DMS153 treated with DMSO at 0.1 percent for 48 hours (cell line): ENCODE results near the gene SUMO4.

Experiments used
- DNase-seq: peaks from one replicate; lab custom pipeline; 2025; ENCODE audit not compliant: unreplicated experiment; lab: John Stamatoyannopoulos, UW

The SUMO4 gene

GRCh38 chr6:149400050-149400449 lies at the start of gene SUMO4:
Gene SUMO4 (plus strand): TSS chr6:149400262. CDS start chr6:149400392, 130 bp downstream.
- DNase-seq: no peak

DNA sequence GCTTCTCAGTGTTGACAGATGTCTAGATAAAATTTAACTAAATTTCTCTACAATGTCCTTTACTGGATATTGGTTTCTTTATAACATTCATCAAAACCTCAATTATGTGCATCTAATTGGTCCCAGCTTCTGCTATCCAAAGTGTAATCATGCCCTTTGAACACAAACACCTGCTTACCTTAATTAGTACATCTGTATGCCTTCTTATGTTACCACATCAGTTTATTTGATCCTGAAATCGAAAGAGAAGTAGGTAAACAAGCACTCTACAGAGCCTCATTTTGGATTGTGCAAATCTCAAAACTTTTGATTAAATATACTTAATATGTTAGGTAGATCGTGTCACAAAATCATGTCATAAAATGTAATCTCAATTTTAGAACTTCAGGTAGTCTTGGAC lies 46.1 kb upstream of the SUMO4 start:
- no peak for DNase-seq

- no peak for DNase-seq
Measured at GRCh38 chr6:149356081-149356750, 43.8 kb upstream of the SUMO4 start.

- no peak for DNase-seq
Measured at GRCh38 chr6:149357726-149358538, 42.1 kb upstream of the SUMO4 start.

GRCh38 chr6:149359440-149359839 lies 40.6 kb upstream of the SUMO4 start:
- no peak for DNase-seq

GRCh38 chr6:149360536-149360935 lies 39.5 kb upstream of the SUMO4 start:
- no peak for DNase-seq

DNA sequence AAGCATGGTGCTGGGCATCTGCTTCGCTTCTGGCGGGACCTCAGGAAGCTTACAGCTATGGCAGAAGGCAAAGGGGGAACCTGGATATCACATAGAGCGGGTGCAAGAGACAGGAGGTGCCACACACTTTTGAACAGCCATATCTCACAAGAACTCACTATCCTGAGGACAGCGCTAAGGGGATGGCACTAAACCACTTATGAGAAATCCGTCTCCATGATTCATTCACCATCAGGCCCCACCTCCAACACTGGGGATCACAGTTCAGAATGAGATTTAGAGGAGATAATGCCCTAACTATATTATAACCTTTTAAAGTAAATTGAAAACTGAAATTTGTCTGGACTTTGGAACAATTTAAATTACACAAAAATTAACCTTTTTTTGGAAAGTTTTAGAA lies 37.8 kb upstream of the SUMO4 start:
- no peak for DNase-seq

GRCh38 chr6:149363154-149363553 lies 36.9 kb upstream of the SUMO4 start:
- no peak for DNase-seq

GRCh38 chr6:149364557-149364956 lies 35.5 kb upstream of the SUMO4 start:
- no peak for DNase-seq

- DNase-seq: no peak
Measured at GRCh38 chr6:149365197-149365596, 34.9 kb upstream of the SUMO4 start.

DNA sequence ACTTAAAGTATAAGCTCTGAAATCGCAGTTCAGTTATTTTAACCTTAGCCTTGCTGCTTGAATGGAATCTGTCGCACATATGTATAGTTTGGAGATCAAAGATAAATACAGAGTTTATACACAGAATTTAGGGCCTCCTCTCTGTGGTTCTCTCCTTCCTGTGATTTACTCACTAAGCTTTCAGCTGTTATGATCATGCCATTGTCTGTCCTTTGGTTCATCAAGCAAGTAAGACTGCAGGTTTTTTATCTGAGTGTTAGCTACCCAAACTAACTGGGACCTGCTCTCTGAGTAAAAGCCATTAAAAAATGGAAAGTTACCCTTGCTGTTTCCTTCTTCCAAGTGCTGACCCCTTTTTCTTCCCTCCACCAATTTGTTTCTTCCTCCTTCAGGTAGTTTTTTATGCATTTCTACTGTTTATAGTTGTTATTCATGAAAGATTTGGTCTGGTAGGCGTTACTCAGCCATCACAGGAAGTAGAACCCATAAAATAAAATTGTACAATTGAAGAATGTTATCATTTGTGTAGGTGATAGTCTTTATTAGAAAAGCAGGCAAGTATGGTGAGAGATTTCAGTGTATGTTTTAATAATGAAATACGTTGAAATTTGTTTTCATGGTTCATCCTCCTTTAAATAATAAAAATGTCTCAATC lies 33.7 kb upstream of the SUMO4 start:
- no peak for DNase-seq

DNA sequence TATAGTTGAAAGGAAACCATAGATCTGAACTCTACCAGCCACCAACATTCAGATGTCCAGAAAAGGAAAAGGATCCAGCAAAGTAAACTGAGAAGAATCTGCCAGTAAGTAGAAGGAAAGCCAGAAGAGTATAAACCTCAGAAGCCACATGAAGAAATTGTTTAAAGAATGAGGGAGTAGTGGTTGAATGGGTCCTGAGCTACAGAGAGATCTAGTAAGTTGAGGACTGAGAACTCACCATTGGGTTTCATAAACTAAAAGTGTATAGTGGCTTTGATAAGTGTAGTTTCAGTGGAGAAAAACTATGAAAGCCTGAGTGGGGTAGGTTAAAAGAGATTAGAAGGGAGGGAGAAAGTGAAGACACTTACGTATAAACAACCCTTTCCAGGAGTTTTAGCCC lies 32.0 kb upstream of the SUMO4 start:
- DNase-seq: no peak

GRCh38 chr6:149371154-149371553 lies 28.9 kb upstream of the SUMO4 start:
- no peak for DNase-seq

- DNase-seq: no peak
Measured at GRCh38 chr6:149372062-149372461, 28.0 kb upstream of the SUMO4 start.

DNA sequence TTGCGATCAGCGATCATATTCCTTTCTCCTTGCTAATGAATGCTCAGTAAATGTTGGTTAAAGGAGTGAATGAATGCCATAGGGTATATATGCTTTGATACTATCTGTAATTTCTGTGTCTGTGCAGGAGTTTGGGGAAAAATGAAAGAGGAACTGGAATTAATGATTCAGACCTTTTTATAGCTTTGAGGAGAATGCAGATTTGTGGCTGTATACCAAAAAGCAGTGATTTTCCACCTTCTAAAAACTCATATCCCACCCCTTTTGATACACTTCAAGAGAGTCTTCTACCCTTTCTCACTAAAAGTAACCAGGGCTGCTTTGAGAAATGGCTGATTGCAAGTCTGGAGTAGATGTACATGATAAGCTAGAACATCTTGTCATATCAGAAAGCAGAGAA lies 26.6 kb upstream of the SUMO4 start:
- no peak for DNase-seq

- DNase-seq: no peak
Measured at GRCh38 chr6:149379977-149380376, 20.1 kb upstream of the SUMO4 start.

- DNase-seq: no peak
Measured at GRCh38 chr6:149380523-149380922, 19.5 kb upstream of the SUMO4 start.

- no peak for DNase-seq
Measured at GRCh38 chr6:149383371-149383770, 16.7 kb upstream of the SUMO4 start.

DNA sequence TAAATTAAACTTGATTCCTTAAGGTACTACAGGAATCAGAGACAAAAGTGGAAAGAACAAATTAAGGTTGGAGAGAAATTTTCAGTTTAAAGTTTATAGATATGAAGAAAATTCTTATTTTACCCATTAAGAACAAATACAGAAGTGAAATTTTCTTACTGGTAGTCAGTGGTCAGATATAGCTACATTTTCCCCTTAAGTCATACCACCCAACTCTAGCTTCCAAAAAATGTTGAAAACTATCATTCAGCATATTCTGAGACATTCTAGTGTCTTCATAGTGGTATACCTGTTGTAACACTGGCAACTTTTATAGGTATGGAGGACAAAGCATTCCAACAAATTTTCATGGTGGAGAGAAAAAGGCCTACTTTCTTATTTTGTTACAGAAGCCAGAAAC lies 15.6 kb upstream of the SUMO4 start:
- no peak for DNase-seq

DNA sequence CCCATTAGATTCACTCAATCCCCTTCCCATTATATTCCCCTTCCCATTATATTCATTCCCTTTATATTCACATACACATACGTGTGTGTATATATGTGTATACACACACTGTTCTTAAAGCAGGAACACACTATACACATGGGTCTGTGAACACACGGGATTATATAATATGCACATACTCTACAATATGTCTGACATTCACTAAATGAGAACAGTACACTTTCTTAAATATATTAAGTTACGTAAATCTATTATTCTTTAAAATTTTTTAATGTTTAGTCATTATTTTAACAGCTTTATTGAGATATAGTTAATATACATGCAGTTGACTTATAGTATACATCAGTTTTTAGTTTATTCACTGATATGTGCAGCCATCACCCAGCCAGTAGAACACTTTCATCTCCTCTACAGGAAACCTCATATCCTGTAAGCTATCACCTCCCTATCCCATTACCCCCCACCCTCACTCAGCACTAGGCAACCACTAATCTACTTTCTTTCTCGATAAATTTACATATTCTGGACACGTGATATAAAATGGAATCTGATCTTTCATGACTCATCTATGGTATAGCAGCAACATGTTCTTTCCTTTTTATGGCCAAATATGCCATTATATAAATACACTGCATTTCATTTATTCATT lies 13.9 kb upstream of the SUMO4 start:
- no peak for DNase-seq

DNA sequence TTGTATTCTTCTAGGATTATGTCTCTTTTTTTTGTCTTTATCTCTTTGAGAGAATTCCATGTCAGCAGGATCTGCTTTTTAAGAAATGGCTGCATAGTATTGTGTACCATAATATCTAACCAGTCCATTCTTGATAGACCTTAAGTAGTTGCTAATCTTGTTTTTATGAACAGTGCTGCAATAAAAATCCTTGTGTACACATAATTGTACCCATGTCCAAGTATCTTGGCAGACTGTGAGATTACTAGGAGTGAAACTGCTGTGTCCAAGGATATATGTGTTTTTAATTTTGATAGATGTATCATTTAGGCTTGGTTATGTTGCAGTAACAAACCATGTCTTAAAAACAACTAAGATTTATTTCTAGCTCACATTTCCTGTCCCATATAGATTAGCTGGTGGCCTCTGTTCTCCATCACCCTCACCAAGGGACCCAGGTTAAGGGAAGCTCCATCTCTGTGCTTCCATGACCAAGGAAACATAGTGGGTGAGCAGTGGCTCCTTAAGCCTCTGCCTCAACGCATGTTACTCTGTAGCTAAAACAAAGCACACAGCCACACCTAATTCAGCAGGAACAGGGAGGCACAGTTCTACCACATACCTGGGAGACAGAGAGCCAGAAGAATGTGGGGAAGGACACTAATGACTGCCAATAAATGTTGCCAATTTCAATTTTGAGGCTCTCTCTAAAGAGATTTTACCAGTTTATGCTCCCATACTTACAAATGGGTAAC lies 12.1 kb upstream of the SUMO4 start:
- no peak for DNase-seq
